NCI-H82 treated with DMSO at 0.1 percent for 48 hours (cell line): ENCODE measurements around the gene CD2BP2.

Experiments
- DNase-seq: peaks from one replicate; lab custom pipeline; 2025; ENCODE audit not compliant: unreplicated experiment; lab: John Stamatoyannopoulos, UW

The CD2BP2 gene

DNA sequence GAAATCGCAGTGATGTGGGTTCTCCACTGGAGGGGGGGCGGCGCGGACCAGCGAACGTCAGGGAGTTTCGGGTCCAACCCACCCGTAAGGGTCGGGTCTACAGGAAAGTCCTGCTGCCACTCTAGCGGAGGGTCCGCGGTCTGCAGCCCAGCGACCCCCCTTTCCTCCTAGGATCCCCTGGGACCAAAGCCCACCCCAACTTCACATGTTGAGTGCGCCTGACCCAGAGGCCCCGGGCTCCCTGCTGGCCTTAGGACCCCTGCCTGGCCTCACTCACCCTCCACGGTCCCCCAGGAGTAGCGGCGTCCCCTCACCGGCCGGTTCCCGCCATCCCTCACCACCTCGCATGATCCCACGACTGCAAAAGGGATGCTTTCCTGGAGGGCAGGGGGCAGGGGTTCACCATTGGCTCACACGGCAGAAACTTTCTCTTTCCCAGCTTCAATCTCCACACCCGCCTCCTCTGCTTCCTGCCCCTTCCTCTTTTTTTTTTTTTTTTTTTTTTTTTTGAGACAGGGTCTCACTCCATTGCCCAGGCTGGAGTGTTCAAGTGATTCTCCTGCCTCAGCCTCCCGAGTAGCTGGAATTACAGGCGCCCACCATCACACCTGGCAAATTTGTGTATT lies 24.2 kb upstream of the CD2BP2 start:
- no peak for DNase-seq

GRCh38 chr16:30378236-30379157 lies 23.4 kb upstream of the CD2BP2 start:
- peak; percentile 83 for DNase-seq

DNA sequence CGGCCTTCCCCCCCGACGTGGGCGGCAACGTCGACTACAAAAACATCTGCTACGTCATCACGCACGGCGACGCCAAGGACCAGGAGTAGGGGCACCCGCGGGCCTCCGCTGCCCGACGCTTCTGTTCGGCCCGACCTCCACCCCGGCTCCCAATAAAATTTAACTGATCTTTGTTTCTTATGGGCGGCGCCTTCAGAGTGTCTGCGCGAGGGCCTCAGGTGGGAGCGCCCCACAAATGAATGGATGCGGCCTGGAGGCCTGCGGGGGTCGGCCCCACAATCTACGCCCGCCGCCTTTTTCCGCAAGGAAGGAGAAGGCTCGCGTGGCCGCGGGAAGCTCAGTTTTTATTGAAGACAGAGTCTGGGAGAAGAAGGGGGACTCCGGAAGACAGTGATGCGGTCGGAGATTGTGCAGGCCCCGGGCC lies 22.7 kb upstream of the CD2BP2 start:
- DNase-seq, result peak; percentile 53

DNA sequence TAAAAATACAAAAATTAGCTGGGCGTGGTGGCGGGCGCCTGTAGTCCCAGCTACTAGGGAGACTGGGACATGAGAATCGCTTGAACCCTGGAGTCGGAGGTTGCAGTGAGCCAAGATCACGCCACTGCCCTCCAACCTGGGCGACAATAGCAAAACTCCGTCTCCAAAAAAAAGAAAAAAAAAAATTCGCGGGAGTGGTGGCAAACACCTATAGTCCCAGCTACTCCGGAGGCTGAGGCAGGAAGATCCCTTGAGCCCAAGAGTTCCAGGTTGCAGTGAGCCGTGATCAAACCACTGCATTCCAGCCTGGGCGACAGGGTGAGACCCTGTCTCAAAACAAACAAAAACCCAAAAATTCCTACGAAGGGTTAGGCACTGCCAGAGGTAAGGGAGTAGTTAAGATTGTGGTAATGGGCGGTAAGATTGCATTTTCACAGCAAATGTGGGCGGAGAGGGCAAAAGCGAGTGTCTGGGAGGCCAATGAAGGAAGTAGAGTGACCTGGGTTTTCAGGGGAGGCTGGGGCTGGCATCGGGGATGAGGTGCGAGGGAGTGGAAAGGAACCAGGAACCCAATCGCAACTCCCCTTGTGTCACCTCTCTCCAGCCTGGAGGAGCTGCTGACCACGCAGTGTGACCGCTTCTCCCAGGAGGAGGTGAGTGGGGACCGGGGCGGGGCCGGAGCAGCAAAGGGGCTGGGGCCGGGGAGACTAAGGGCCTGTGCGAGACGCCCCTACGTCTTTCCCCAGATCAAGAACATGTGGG lies 22.1 kb upstream of the CD2BP2 start:
- no peak for DNase-seq

DNA sequence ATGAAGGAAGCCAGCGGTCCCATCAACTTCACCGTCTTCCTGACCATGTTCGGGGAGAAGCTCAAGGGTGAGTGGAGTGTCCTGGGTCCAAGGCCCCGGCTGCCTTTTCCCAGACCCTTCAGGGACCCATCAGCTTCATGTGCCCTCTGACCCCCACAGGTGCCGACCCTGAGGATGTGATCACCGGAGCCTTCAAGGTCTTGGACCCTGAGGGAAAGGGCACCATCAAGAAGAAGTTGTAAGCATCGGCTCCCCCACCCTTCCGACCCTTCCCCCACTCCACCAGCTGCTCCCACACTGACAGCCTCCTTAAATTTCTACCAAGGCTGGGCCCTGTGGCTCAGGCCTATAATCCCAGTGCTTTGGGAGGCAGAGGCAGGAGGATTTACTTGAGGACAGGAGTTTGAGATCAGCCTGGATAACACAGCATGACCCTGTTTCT lies 21.4 kb upstream of the CD2BP2 start:
- DNase-seq, result peak; percentile 58

DNA sequence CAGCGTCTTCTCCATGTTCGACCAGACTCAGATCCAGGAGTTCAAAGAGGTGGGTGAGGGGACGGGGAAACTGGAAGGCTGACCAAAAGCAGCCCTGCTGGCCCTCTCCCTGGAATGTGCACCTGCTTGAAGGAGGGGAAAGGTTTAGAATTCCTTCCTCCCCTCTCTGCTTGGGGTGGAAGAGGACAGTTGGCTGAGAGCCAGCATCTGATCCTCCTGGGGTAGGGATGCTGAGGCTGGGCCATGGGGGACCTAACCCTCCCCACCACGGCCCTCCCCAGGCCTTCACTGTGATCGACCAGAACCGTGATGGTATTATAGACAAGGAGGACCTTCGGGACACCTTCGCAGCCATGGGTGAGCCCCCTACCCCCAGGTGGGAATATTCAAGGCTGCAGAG lies 20.8 kb upstream of the CD2BP2 start:
- no peak for DNase-seq

GRCh38 chr16:30374538-30374937 lies 19.4 kb upstream of the CD2BP2 start, which contains the start of gene MYL11:
MYL11 (plus strand) TSS chr16:30374802; CDS start chr16:30374858, 56 bp downstream.
- DNase-seq, result no peak

DNA sequence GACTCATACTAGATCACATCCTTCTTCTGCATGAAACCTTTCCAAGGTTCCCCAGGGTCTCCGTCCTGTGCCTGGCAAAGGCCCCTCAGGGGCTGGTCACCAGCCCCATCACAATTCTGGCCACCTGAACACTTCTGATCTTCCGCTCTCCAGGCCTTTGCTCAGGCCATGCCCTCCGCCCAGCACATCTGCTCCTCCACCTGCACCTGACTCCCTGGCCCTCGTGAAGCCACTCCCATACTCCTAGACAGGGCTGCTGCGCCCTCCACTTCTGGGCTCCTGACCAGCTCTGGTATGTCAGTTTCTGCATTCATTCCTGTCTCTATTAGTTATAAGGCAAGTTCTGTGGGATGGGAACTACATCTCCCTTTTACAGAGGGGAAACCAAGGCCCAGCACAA lies 17.6 kb upstream of the CD2BP2 start:
- no peak for DNase-seq

DNA sequence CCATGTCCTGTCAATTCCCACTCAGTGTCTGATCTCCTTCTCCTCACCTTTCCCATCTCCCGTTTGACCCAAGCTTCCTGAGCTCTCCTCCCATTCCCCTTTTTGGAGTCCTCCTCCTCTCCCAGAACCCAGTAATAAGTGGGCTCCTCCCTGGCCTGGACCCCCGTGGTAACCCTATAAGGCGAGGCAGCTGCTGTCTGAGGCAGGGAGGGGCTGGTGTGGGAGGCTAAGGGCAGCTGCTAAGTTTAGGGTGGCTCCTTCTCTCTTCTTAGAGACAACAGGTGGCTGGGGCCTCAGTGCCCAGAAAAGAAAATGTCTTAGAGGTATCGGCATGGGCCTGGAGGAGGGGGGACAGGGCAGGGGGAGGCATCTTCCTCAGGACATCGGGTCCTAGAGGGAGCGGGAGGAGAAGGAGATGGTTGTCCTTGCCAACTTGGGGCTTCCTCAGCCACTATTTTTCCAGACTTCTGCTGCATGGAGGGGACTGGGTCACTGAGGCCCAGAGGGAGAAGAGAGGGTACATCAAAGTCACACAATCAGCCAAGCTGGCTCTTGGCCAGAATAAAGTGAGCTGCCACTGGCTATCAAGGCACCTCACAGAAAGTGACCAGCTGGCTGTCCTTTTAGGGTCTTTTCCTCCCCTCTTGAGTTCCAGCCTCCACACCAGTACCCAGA lies 17.1 kb upstream of the CD2BP2 start:
- DNase-seq, result no peak

DNA sequence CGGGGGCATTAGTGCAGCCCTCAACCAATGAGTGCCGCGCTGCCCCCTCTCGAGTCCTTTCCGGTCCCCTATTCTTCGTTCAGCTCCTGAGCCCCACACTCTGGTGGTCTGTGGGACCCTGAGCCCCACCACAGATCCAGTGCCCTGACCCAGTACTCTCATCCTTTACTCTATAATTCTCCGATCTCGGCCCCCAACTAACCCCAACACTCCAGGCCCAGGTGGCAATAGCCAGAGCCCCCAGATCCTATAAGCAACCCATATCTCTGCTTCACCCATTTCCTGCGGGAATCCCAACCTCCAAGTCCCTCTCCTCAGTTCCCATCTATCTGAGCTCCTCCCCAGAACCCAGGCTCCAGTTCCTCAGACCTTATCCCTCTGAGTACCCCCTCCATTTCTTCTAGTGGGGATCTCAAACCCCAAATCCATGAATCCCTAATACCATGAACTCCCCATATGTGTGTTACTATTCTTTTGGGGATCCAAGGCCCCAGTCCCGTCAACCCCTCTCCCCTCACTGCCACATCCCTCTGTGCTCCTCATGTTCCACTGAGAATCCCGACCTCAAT lies 16.2 kb upstream of the CD2BP2 start:
- DNase-seq, result no peak

- DNase-seq, result peak; percentile 100
Observed at GRCh38 chr16:30370456-30371247, 15.5 kb upstream of the CD2BP2 start, which contains the start of gene TBC1D10B. TBC1D10B (minus strand) TSS chr16:30370494; CDS start chr16:30370183, 311 bp downstream.

GRCh38 chr16:30369938-30370455 lies 14.9 kb upstream of the CD2BP2 start:
- no peak for DNase-seq

- DNase-seq, result no peak
Observed at GRCh38 chr16:30369091-30369937, 14.2 kb upstream of the CD2BP2 start.

DNA sequence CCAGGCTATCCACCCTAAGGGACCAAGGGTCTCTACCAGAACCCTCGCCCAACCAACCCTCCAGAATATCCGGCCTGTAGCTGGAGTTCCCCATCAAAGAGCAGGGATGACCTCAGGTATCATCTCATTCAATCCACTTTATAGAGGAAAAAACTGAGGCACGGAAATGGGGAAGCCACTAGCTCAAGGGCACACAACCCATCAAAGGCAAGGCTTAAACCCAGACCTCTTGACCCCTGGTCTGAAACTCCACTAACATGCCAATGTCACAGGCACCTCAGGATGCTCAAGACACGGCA lies 13.6 kb upstream of the CD2BP2 start:
- DNase-seq, result no peak

DNA sequence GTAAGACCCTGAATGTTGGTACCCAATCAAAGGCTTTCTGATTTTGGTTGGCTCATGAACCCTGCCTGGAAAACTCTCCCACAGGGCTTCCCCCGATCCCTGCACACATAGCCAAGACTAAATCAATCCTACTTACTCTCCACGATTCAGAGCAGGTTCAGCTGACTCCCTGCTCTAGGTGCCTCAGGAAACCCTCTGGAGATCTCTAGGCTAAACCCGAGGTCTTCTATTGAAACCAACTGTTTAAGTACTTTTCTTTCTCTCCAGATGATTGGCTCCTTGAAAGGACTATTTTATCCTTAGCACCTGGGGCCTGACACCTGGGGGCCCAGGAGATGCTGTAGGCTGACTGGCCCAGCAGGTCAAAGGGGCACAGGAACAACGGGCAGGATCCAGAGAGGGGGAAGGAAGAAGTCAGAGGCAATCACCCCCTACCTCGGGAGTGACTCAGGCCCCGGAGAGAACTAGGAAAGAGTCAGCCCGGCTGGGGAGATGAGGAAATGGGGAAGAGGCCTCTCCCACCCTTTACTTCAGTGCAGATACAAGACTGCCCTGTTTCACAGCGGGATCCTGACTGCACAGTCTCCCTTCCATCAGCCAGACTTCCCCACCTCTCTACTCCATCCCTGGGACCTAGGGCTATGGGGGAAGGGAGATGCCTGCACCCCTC lies 13.1 kb upstream of the CD2BP2 start:
- no peak for DNase-seq

DNA sequence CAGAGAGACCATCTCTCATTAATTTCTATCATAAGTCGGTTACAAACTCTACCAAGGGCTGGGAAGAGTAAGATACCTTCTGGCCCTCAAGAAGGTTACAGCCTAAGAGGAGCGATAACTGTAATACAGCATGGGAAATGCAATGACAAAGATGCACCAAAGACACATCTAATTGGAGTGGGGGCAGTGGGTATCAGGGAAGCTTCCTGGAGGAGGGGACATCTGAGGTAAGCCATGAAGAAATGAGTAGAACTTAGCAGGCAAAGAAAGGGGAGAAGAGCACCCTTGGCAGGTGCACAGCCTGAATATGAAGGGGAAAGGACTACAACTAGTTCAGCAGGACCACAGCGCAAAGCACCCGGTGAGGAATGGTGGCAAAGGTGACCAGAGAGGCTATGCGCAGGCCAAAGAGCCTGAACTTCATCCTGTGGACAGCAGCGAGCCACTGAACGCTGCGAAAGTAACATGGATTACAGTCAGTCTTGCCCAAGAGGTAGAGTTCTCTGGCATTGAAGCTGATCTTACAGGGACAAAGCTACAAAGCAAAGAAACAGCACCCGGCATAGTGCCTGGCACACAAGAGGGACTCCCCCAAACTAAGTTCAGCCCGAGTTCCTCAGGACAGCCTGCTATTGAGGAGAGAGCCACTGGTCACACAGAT lies 12.4 kb upstream of the CD2BP2 start:
- DNase-seq, result no peak

- DNase-seq, result no peak
Observed at GRCh38 chr16:30366511-30366910, 11.4 kb upstream of the CD2BP2 start.

GRCh38 chr16:30365200-30365599 lies 10.1 kb upstream of the CD2BP2 start:
- no peak for DNase-seq
